Stimulated activated CD4-positive, alpha-beta T cell treated with anti-CD3 and anti-CD28 coated beads, Interleukin-12 subunit alpha, Interleukin-12 subunit beta, amount 100 ng/mL, for 48 hours (primary cell): ENCODE measurements around the gene MAPKAP1.
"Not testable (repeated sequence)": the region's sequence is repeated elsewhere in the genome, so short reads cannot be mapped to it uniquely, and the experiment has no call there.

ENCODE experiments used
- DNase-seq, 3 donors: peaks; one replicate each; pipeline ENCODE4 v3.0.0-alpha.2; 2020; ENCODE audit warnings: low read depth in 2 of 3, low spot score in 1 of 3

MAPKAP1 gene

GRCh38 chr9:125732562-125732961 is 25.6 kb upstream of the MAPKAP1 start:
- no peak for DNase-seq

DNA sequence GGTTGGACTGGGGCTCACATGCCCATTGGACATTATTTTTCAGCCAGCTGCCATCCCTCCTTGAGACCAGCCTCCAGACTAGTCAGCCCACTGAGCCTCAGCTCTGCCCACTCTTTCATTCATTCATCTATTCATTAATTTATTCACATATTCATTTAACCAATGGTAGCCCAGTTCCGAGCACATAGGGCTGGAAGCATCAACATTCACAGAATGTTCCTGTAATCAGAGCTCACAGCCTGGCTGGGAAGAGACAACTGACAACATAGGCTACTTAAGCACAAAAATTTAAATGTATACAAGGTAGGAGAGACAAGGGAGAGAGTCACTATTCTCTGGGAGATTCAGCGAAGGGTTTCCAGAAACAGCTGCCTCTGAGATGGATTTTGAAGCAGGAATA is 23.2 kb upstream of the MAPKAP1 start:
- no peak for DNase-seq

- DNase-seq: no peak
Measured at GRCh38 chr9:125726456-125727132, 19.6 kb upstream of the MAPKAP1 start.

- DNase-seq: no peak
Measured at GRCh38 chr9:125707472-125707804, 430 bp upstream of the MAPKAP1 start.

DNA sequence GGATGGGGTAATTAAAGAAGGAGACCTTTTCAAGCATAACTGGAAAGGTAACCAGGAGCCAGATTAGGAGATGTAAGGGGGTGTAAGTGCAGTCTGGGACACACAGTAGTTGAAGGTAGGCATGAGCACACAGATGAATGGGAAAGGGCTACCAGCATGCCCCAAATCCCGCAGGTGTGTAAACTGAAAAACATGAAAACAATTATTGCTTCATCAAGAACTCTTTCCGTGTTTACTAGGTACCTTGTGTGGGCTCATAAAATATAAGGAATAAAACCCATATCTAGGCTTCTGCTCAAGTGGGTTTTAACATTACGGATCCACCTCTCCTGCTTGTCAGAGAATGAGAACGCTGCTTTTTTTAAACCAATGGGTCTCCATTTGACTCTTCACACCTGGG is 1.1 kb downstream of the MAPKAP1 start:
- DNase-seq: no peak

- DNase-seq: no peak
Measured at GRCh38 chr9:125703662-125704061, 3.3 kb downstream of the MAPKAP1 start.

- DNase-seq: peak in 1 of 3 donors; percentile 30
Measured at GRCh38 chr9:125701351-125701750, 5.7 kb downstream of the MAPKAP1 start.

- DNase-seq: peak; percentile 25 to 31 (median 27)
Measured at GRCh38 chr9:125700791-125701190, 6.2 kb downstream of the MAPKAP1 start.

GRCh38 chr9:125699870-125700269 is 7.1 kb downstream of the MAPKAP1 start:
- no peak for DNase-seq

GRCh38 chr9:125696106-125696647 is 10.8 kb downstream of the MAPKAP1 start:
- no peak for DNase-seq

DNA sequence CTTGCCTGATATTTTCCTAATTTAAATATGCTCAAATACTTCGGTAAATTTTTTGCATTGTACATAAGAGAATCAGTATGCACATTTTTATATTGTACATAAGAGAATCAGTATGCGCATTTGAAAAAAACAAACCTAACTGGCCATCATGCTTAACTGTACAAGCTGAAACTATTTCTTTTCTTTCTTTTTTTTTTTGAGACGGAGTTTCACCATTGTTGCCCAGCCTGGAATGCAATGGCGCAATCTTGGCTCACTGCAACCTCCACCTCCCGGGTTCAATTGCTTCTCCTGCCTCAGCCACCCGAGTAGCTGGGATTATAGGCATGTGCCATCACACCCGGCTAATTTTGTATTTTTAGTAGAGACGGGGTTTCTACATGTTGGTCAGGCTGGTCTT is 11.5 kb downstream of the MAPKAP1 start:
- DNase-seq: not testable (repeated sequence)

DNA sequence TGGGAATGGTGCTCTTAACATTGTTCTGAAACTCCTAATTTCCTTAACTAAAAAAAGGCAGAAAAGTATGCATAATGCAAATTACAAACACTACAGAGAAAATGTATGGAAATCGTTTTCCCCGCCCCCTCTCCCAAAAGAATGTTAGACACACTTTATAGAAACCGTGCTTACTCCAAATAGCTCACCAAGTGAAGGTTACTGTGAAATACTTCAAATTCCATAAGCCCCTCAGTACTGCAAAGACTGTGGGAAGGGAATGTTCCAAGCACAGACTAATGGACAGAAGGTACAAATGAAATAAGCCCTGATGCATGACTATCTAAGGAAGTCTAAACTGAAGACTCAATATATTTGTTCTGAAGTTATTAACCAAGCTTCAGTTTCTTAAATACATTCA is 12.5 kb downstream of the MAPKAP1 start:
- no peak for DNase-seq

- not testable (repeated sequence) for DNase-seq
Measured at GRCh38 chr9:125693492-125693891, 13.5 kb downstream of the MAPKAP1 start.

- no peak for DNase-seq
Measured at GRCh38 chr9:125691869-125692268, 15.1 kb downstream of the MAPKAP1 start.

DNA sequence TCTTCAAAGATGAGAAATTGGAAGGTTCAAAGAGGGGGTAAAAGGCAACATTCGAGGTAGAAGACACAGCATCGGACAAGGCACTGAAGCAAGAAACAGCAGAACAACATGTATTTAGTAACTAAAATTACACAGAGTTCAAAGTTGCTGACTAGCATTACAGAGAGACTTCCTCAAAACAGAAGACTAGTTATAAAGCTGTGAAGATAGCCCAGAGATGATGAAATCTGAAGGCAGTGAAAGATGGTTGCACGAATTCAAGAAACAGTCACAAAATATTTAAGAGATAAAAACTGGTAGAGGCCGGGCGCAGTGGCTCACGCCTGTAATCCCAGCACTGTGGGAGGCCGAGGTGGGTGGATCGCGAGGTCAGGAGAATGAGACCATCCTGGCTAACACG is 16.3 kb downstream of the MAPKAP1 start:
- no peak for DNase-seq

- DNase-seq: no peak
Measured at GRCh38 chr9:125687163-125687863, 19.7 kb downstream of the MAPKAP1 start.

- DNase-seq: no peak
Measured at GRCh38 chr9:125685167-125685566, 21.8 kb downstream of the MAPKAP1 start.

- DNase-seq: no peak
Measured at GRCh38 chr9:125683486-125683885, 23.5 kb downstream of the MAPKAP1 start.

- no peak for DNase-seq
Measured at GRCh38 chr9:125682340-125682739, 24.7 kb downstream of the MAPKAP1 start.

GRCh38 chr9:125681657-125682056 is 25.4 kb downstream of the MAPKAP1 start:
- no peak for DNase-seq

DNA sequence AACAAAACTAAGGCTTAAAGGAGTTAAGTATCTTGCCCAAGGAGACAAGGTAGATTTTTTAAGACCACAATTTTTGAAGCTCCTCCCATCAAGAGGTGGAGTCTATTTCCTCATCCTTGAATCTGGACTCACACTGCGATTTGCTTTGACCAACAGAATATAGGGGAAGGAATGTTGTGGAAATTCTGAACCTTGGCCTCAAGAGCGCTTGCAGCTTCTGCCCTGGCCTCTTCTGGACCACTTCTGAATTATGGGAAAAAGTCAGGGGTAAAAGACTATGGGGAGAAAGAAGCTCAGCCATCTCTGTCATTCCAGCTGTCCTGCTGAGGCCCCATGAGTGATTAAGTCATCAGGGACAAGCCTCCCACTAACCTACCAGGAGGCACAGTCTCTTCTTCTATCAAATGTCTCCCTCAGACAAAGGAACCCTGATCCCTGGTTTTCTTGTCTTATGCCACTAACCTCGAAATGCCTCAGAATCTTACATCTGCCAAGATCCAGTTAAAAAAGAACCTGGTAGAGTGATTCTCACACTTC is 25.9 kb downstream of the MAPKAP1 start:
- DNase-seq: no peak

DNA sequence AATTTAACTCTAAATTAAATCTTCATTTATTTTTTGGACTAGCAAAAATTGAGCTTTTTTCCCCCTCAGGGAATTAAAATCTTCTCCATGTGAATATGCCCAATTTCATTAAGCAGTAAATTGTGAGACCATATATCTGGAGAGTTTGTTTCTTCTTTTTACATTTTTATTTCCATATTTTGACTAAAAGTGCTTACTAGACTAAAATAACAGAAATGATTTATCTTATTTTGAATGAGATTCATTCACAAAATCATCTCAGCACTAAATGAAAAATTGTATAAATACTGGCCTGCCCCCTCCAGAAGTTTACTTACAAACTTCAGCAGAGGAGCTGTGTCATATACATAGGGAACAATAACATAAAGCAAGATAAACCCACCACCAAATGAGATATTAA is 26.6 kb downstream of the MAPKAP1 start:
- DNase-seq: no peak
